Fibroblast of skin of left quadriceps (primary cell): ENCODE data around the gene SUPT20H.
A peak's percentile ranks its signal among the peaks of the same experiment; 100 is the strongest.

ENCODE experiments used
- DNase-seq, 2 experiments: peaks; one replicate each; pipeline ENCODE4 v3.0.0-alpha.2; 2013; ENCODE audit warnings: low read depth in 2 of 2

Gene SUPT20H

DNA sequence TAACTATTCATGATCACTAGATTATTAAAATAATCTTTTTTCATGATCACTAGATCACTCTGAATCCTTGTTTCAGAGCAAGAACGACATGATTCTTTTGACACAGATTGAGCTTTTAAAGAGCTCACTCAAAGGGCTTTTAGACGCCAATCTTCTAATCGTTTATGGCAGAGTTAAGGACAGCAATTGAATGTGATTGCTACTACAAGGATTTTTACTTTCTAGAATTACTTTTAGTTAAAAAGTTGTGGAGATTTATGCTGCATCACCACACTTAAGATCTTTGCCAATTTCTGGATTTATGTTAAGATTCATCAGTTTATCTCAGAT is 57.6 kb downstream of the SUPT20H start:
- DNase-seq, result no peak

GRCh38 chr13:36999054-36999714 is 60.3 kb downstream of the SUPT20H start, which contains the start of gene ALG5:
Gene ALG5 (minus strand): TSS chr13:36999340. CDS start chr13:36999300, 40 bp downstream.
- peak; percentile 76 to 79 for DNase-seq

- DNase-seq, result no peak
Observed at GRCh38 chr13:36998624-36999041, 60.9 kb downstream of the SUPT20H start.

DNA sequence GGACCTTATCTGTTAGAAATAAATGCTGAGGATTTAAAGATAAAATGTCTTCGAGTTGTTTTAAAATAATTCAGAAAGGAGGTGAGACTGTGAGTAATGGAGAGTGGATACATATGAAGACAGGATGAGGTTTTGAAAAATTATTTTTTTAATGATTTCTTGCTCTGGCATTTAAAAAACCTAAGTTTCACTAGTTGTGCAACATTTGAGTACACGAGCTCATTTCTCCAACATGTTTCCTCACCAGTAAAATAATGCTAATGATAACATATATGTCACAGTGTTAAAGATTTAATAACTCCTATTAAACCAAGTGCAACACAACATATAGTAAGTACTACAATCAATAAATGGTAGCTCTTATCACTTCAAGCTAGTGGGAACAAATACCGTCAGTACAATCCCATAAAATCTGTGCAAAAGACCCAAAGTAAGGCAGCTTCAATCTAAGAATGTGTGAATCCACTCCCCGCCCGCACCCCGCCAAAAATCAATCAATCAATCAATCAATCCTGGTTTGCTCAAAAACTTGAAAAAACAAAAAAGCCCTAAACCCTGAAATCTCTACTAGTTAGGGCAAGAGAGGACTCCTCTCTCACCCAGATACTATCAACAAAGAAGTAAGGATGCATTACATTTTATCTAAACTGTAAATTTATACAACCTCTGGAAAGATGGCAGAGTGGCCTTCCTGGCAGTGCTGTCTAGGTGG is 61.6 kb downstream of the SUPT20H start:
- no peak for DNase-seq

GRCh38 chr13:36992362-36992761 is 67.1 kb downstream of the SUPT20H start:
- no peak for DNase-seq

- DNase-seq, result no peak
Observed at GRCh38 chr13:36986462-36987240, 72.8 kb downstream of the SUPT20H start.

DNA sequence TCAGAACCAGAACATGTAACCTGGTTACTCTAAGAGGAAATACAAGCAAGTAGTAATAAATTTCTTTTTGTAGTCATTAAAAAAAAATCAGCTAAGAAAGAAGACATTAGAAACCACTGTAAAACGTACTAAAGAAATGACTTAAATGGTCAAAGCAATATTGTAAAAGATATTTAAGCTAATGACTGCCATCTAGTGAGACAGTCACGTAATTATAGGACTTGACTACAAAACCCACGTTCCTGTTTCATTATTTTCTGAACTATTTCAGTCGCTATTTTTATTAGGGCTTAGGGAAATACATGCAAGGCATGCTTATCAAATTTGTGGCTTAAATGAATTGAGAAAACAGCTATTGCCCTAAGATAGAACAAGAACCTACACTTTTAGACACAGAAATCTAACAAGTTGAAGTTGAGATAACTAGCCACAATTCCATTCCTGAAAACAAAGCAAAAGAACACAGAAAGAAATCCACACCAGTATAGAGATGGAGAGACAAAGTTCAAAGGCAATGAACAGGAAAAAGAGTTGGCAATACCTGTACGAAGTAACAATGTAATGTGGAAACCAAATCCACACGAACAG is 78.2 kb downstream of the SUPT20H start:
- DNase-seq, result peak; percentile 34 to 42

- no peak for DNase-seq
Observed at GRCh38 chr13:36979361-36980050, 80.0 kb downstream of the SUPT20H start.

DNA sequence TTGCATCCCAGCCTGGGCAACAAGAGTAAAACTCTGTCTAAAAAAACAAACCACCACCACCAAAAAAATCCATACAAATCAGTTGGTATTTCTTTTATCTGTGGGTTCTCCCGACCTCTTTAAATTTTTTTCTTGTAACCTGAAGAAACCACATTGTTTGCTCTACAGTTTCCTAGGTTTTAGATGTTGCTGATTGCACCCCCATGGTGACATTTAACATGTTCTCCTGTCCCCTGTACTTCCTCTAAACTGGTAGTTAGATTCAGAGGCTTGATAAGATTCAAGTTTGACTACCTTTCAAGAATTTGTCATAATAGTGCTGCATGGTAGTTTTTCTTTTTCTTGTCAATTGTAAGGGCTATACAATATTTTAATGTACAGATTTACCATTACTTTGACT is 84.3 kb downstream of the SUPT20H start:
- no peak for DNase-seq

DNA sequence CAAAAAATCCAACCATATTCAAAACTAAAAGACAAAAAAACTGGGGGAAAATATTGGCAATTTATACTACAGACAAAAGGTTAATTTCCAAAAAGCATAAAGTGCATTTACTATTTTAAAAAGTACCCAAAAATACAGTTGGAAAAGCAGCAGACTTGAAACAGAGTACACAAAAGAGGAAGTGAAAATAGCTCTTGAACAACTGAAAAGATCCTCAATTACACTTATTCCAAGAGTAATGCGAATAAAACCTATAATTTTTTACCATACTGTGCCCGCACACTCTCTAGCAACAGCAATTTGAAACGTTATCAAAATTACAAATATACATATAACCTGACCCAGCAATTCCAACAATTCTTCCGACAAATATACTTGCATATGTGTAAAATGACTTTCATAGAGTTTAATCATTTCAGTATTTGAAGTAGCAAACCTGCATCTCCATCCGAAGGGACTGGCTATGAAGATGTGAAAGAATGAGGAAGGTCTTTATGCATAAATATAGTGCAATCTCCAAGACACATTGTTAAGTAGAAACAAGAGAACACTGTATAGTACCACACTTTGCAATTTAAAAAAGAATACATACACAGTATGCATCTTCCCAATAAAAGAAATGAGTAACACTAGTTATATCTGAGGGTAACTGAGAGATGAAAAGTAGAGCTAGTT is 85.7 kb downstream of the SUPT20H start:
- no peak for DNase-seq

DNA sequence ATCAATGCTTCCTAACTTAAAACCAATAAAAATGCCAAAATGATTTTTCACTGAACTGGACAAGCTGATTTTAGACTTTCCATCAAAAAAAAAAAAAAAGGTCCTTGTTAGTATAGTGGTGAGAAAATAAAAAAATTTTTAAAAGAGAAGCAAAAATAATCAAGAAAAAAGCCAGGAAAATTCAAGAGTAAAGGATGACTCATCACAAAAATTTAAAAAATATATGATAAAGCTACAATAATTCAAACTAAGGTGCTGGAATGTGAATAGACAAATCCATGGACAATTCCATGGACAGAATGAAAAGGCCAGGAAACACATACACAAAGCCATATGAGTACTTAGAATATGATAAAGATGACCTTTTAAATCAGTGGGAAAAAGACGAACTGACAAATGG is 86.5 kb downstream of the SUPT20H start:
- DNase-seq, result no peak

- no peak for DNase-seq
Observed at GRCh38 chr13:36966404-36966803, 93.1 kb downstream of the SUPT20H start.

- peak; percentile 11 to 19 for DNase-seq
Observed at GRCh38 chr13:36965767-36966166, 93.7 kb downstream of the SUPT20H start.

DNA sequence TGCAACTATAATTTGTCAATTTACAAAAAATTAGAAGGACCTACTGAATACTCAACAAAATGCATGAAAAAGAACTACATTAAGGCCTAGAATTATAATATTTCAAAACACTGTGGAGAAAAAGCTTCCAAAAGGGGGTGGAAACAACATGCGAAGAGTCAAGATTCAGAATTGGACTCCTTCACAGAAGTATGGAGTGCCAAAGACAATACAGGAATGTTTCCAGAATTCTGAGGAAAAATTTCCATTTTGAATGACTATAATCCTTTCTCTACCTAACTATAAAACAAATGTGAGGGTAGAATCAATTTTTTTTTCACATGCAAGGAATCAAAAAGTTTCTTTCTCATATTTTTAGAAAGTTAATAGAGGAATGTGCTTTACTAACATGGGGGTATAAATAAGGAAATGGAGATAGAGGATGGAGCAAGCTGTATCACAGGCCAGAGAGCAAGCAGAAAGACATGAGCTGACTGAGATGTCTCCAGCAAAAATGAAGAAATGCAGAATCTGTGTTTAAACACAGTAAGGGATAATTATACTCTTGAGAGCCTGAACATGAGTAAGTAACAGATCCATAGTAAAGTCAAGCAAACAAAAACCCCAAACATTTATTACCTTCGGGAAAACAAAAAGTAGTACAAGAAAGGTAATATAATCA is 99.9 kb downstream of the SUPT20H start:
- no peak for DNase-seq
